HG03521 (cell line): ENCODE results near the gene RTP4.
A peak's percentile ranks its signal among the peaks of the same experiment; 100 is the strongest.

Experiments
- ATAC-seq: cut with Tn5 transposase; IDR thresholded peaks from one replicate; pipeline ENCODE4 v1.9.1; 2021; ENCODE audit warnings: mild to moderate bottlenecking, moderate library complexity; ENCODE audit not compliant: unreplicated experiment

RTP4 gene

GRCh38 chr3:187368251-187369088, at the start of gene RTP4:
RTP4 (plus strand) TSS chr3:187368385; CDS start chr3:187368442, 57 bp downstream.
- ATAC-seq = peak; percentile 95

GRCh38 chr3:187318819-187319616, 49.2 kb upstream of the RTP4 start:
- ATAC-seq = no peak

- peak; percentile 77 for ATAC-seq
Observed at GRCh38 chr3:187319699-187320302, 48.4 kb upstream of the RTP4 start.

GRCh38 chr3:187321766-187322165, 46.4 kb upstream of the RTP4 start:
- no peak for ATAC-seq

- ATAC-seq = no peak
Observed at GRCh38 chr3:187322291-187322690, 45.9 kb upstream of the RTP4 start.

- ATAC-seq = no peak
Observed at GRCh38 chr3:187323091-187323490, 45.1 kb upstream of the RTP4 start.

- no peak for ATAC-seq
Observed at GRCh38 chr3:187325632-187326031, 42.6 kb upstream of the RTP4 start.

GRCh38 chr3:187327845-187328244, 40.3 kb upstream of the RTP4 start:
- ATAC-seq = no peak

GRCh38 chr3:187328691-187329090, 39.5 kb upstream of the RTP4 start:
- no peak for ATAC-seq

- no peak for ATAC-seq
Observed at GRCh38 chr3:187334904-187335303, 33.3 kb upstream of the RTP4 start.

GRCh38 chr3:187336322-187336721, 31.9 kb upstream of the RTP4 start:
- ATAC-seq = no peak

GRCh38 chr3:187340578-187340977, 27.6 kb upstream of the RTP4 start:
- no peak for ATAC-seq

GRCh38 chr3:187342255-187342654, 25.9 kb upstream of the RTP4 start:
- ATAC-seq = no peak

- no peak for ATAC-seq
Observed at GRCh38 chr3:187343670-187344069, 24.5 kb upstream of the RTP4 start.

- no peak for ATAC-seq
Observed at GRCh38 chr3:187352581-187353575, 15.3 kb upstream of the RTP4 start.

- ATAC-seq = no peak
Observed at GRCh38 chr3:187358068-187358467, 10.1 kb upstream of the RTP4 start.

- ATAC-seq = no peak
Observed at GRCh38 chr3:187359798-187360486, 8.2 kb upstream of the RTP4 start.

GRCh38 chr3:187360596-187360995, 7.6 kb upstream of the RTP4 start:
- ATAC-seq = no peak

GRCh38 chr3:187361835-187362234, 6.3 kb upstream of the RTP4 start:
- no peak for ATAC-seq
